C4-2B (cell line): Measurements from ENCODE around the gene GPER1.
"Not testable (repeated sequence)": the region's sequence is repeated elsewhere in the genome, so short reads cannot be mapped to it uniquely, and the experiment has no call there.

Experiments used
- H3K27ac ChIP-seq: fragments of 450-650 bp; 2 replicates; pipeline ENCODE4 v1.5.1; 2017
- ZFX ChIP-seq: fragments of 450-650 bp; IDR thresholded peaks from 2 replicates; pipeline ENCODE4 v1.6.1; 2017
- TF ChIP-seq, protein P1 (sequence below): fragments of 450-650 bp; conservative IDR thresholded peaks from 2 replicates; pipeline ENCODE4 v1.5.1; 2017; ENCODE audit warnings: mild to moderate bottlenecking

Gene GPER1

GRCh38 chr7:1112109-1112508, 24.2 kb downstream of the GPER1 start:
- no peak for TF ChIP-seq ZFX
- TF ChIP-seq, protein P1, sequence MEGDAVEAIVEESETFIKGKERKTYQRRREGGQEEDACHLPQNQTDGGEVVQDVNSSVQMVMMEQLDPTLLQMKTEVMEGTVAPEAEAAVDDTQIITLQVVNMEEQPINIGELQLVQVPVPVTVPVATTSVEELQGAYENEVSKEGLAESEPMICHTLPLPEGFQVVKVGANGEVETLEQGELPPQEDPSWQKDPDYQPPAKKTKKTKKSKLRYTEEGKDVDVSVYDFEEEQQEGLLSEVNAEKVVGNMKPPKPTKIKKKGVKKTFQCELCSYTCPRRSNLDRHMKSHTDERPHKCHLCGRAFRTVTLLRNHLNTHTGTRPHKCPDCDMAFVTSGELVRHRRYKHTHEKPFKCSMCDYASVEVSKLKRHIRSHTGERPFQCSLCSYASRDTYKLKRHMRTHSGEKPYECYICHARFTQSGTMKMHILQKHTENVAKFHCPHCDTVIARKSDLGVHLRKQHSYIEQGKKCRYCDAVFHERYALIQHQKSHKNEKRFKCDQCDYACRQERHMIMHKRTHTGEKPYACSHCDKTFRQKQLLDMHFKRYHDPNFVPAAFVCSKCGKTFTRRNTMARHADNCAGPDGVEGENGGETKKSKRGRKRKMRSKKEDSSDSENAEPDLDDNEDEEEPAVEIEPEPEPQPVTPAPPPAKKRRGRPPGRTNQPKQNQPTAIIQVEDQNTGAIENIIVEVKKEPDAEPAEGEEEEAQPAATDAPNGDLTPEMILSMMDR, result no peak
- no peak overlapping the region for H3K27ac ChIP-seq

GRCh38 chr7:1112625-1113547, 25.0 kb downstream of the GPER1 start:
- H3K27ac ChIP-seq, result no peak overlapping the region
- no peak for TF ChIP-seq ZFX

DNA sequence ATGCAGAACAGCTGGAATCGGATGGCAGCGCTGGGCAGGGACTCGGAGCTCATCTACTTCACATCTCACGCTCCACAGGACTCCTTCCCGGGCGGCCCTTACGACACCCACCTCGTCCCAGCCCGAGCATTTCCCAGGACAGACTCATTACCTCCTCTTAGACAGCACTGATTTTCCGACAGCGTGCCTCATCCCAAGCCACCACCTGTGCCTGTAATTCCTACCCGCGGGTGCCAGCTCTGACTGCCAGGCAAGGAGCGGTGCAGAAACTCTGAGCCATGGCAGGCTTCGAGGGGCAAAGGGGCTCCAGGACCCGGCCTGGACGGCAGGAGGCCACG, 25.6 kb downstream of the GPER1 start:
- no peak overlapping the region for H3K27ac ChIP-seq
- TF ChIP-seq, protein P1, result no peak
- TF ChIP-seq ZFX, result no peak

- no peak for TF ChIP-seq ZFX
- TF ChIP-seq, protein P1, result no peak
- H3K27ac ChIP-seq, result no peak overlapping the region
These were observed 26.2 kb downstream of the GPER1 start for GRCh38 chr7:1114088-1114487.

DNA sequence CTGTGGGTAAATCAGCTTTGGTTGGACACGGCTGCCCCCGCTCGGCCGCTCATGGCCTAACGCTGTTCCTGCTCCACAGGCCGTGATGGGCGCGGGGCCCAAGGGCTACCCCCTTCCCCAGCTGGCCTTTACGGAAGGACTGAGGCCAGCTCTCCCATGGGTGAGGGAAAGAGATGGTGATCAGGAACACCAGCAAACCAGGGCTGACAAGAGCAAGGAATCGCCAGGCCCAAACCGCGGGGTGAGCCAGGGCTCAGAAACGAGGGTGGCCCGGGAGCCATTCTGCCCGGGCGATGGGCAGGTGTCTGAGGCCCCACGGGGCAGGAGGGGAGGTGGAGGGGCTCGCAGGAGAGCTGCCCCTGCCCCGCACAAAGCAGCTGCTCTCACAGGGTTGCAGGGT, 26.6 kb downstream of the GPER1 start:
- no peak for TF ChIP-seq ZFX
- TF ChIP-seq, protein P1, result no peak
- H3K27ac ChIP-seq, result no peak overlapping the region

DNA sequence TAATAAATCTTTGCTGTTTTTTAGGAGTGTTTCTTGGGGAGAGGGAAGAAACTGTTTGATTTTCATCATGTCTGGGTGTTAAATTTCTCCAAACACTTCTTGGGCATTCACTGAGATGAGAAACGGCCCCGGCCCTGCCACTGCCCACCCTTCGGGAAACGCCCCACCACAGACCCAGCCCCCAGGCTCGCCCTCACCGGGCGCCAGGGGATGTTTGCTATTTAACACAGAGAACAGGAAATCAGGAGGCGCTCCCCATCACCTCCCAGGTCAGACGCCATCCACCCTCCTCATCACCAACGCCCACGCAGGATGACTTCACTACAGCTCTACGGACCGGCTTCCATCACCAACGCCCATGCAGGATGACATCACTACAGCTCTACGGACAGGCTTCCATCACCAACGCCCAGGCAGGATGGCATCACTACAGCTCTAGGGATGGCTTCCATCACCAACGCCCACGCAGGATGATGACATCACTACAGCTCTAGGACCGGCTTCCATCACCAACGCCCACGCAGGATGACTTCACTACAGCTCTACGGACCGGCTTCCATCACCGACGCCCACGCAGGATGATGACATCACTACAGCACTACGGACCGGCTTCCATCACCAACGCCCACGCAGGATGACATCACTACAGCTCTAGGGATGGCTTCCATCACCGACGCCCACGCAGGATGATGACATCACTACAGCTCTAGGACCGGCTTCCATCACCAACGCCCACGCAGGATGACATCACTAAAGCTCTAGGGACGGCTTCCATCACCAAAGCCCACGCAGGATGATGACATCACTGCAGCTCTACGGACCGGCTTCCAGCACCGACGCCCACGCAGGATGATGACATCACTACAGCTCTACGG, 27.5 kb downstream of the GPER1 start:
- H3K27ac ChIP-seq, result not testable (repeated sequence)

GRCh38 chr7:1116383-1117008, 28.6 kb downstream of the GPER1 start:
- not testable (repeated sequence) for H3K27ac ChIP-seq

DNA sequence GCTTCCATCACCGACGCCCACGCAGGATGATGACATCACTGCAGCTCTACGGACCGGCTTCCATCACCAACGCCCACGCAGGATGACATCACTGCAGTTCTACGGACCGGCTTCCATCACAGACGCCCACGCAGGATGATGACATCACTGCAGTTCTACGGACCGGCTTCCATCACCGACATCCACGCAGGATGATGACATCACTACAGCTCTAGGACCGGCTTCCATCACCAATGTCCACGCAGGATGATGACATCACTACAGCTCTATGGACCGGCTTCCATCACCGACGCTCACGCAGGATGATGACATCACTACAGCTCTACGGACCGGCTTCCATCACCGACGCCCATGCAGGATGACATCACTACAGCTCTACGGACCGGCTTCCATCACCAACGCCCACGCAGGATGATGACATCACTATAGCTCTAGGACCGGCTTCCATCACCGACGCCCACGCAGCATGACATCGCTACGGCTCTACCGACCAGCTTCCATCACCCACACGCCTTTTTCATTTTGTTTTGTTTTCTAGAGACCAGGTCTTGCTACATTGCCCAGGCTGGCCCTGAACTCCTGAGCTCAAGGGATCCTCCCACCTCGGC, 29.5 kb downstream of the GPER1 start:
- no peak for TF ChIP-seq ZFX
- TF ChIP-seq, protein P1, result no peak
- H3K27ac ChIP-seq, result no peak overlapping the region
